ENCODE results near the gene PNMA6F. TPM values are rescaled to one million over a fixed set of nuclear protein-coding genes. Genes with fewer than 3 reads are reported as not detected.

The PNMA6F gene
- total RNA-seq, 1 donor from 2014 or later, result not detected

DNA sequence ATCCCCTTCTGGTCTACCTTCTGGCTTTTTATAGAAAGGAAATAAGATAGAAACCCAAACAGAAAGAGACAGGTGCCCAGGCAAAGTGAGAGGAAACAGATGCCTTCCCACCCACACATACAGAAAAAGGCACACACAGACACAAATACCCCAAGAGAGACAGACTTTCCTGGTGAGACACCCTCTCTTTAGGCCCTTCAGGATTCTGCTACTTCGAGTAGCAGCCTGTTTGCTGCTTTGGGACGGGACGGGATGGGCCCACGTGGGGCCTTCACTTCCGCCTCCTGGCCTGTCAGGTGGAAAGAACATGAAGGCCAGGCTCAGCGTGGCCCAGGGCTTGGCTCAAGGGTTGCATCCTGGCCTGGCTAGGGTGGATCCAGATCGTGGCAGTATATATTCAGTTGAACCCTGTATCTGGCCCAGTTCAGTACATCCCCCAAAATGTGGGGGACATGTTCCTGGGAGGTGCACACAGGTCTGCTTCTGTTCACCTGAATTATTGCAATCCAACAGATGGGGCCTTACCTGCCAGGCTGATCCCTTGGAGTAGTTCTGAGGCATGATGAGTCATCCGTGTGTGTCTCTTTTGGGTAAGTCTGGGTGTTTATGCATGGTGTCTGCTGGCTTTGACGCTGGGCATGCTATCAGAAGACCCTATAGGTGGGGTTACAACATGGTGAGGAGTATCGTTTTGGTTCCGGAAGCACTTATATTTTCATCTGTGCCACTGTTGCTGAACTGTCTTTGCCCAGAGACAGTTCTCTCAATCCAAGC lies 14.7 kb upstream of the PNMA6F start:
- Mint-ChIP-seq H3K9me3 (ENCODE audit: unreplicated experiment) (no peaks in the 10 kb centered on the region), H3K27me3 (ENCODE audit: low read depth, unreplicated experiment) (no peaks in the 10 kb centered on the region), H3K4me1 (ENCODE audit: low read depth, unreplicated experiment) (peaks cover 6% of the 10 kb centered on the region), H3K4me3 (ENCODE audit: unreplicated experiment) (no peak overlapping the region), H3K36me3 (ENCODE audit: low read depth, unreplicated experiment) (no peaks in the 10 kb centered on the region), H3K27ac (ENCODE audit: unreplicated experiment) (no peak overlapping the region)
- no peaks in the 10 kb centered on the region for H3K27me3 ChIP-seq (ENCODE audit: insufficient read depth, low read length)
- peaks cover 56% of the 10 kb centered on the region for H3K79me2 ChIP-seq (ENCODE audit: insufficient read depth, low read length)
- no peak overlapping the region for H3K4me3 ChIP-seq (ENCODE audit: insufficient read depth, low read depth, low read length)
- H3K36me3 ChIP-seq (ENCODE audit: insufficient read depth, low read length), result peaks cover 6% of the 10 kb centered on the region
- H3K4me2 ChIP-seq (ENCODE audit: low read length), result no peak overlapping the region
- H3K9me3 ChIP-seq (ENCODE audit: insufficient read depth, low read depth, low read length), result no peaks in the 10 kb centered on the region
- H4K20me1 ChIP-seq (ENCODE audit: insufficient read depth, low read length), result peaks cover 43% of the 10 kb centered on the region
- no peak overlapping the region for H3K9ac ChIP-seq (ENCODE audit: low read length)
- H3K4me1 ChIP-seq (ENCODE audit: insufficient read depth, low read length), result no peaks in the 10 kb centered on the region
- no peak overlapping the region for H2AFZ ChIP-seq (ENCODE audit: low read depth, low read length)
- DNase-seq (ENCODE audit: low read depth) (no peak), FAIRE-seq (peak; percentile 71)
- no peak for TF ChIP-seq EZH2 (IDR thresholded peaks at IDR 0.05; ENCODE audit: insufficient read depth, low read length)
- TF ChIP-seq, protein P1, sequence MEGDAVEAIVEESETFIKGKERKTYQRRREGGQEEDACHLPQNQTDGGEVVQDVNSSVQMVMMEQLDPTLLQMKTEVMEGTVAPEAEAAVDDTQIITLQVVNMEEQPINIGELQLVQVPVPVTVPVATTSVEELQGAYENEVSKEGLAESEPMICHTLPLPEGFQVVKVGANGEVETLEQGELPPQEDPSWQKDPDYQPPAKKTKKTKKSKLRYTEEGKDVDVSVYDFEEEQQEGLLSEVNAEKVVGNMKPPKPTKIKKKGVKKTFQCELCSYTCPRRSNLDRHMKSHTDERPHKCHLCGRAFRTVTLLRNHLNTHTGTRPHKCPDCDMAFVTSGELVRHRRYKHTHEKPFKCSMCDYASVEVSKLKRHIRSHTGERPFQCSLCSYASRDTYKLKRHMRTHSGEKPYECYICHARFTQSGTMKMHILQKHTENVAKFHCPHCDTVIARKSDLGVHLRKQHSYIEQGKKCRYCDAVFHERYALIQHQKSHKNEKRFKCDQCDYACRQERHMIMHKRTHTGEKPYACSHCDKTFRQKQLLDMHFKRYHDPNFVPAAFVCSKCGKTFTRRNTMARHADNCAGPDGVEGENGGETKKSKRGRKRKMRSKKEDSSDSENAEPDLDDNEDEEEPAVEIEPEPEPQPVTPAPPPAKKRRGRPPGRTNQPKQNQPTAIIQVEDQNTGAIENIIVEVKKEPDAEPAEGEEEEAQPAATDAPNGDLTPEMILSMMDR (IDR thresholded peaks at IDR 0.05; ENCODE audit: insufficient read depth, low read depth, low read length), result no peak
- H3K27ac ChIP-seq (ENCODE audit: low read depth, low read length), result no peak overlapping the region

DNA sequence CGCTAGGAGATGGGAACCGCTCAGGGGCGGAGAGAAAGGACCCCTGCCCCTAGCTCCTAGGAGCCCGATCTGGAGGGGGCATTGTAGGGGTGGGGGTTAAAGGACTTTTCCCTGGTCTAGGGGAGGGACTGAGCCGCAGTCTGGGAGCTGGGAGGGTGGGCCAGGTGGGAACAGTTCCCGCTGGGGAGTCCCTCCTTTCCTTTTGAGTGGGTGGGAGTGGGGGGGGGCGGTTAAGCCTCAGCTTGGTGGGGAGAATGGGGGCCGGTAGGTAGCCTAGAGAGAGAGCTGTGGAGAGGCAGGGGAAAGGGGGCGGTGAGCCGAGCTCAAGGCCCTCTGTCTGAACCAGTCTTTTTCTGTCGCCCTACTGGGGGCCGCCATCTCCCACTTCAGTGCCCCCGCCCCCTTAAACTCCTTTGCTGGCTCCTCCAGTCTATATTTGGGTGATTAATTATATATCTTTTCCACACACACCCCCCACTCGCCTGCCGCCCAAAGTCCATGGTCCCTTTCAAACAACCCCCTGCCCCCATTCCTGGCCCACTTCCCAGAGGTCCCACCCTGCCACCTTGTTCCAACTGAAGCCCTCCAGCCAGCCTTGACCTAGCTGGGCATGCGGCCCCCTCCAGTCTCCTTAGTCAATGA lies 13.2 kb upstream of the PNMA6F start:
- Histone ChIP-seq H3K79me2 (ENCODE audit: insufficient read depth, low read length) (peaks cover 51% of the 10 kb centered on the region), H3K27me3 (ENCODE audit: insufficient read depth, low read length) (no peaks in the 10 kb centered on the region), H3K9ac (ENCODE audit: low read length) (peak overlapping the region; percentile 91), H3K9me3 (ENCODE audit: insufficient read depth, low read depth, low read length) (no peaks in the 10 kb centered on the region), H3K4me1 (ENCODE audit: insufficient read depth, low read length) (no peaks in the 10 kb centered on the region), H3K36me3 (ENCODE audit: insufficient read depth, low read length) (peaks cover 6% of the 10 kb centered on the region), H3K4me2 (ENCODE audit: low read length) (peak overlapping the region; percentile 78), H4K20me1 (ENCODE audit: insufficient read depth, low read length) (peaks cover 37% of the 10 kb centered on the region), H3K4me3 (ENCODE audit: insufficient read depth, low read depth, low read length) (peak overlapping the region; percentile 63), H2AFZ (ENCODE audit: low read depth, low read length) (peak overlapping the region; percentile 69), H3K27ac (ENCODE audit: low read depth, low read length) (peak overlapping the region; percentile 70)
- Mint-ChIP-seq H3K4me3 (ENCODE audit: unreplicated experiment) (peak overlapping the region; percentile 88), H3K27me3 (ENCODE audit: low read depth, unreplicated experiment) (peaks cover 6% of the 10 kb centered on the region), H3K4me1 (ENCODE audit: low read depth, unreplicated experiment) (peaks cover 6% of the 10 kb centered on the region), H3K27ac (ENCODE audit: unreplicated experiment) (no peak overlapping the region), H3K9me3 (ENCODE audit: unreplicated experiment) (no peaks in the 10 kb centered on the region), H3K36me3 (ENCODE audit: low read depth, unreplicated experiment) (no peaks in the 10 kb centered on the region)
- no peak for FAIRE-seq
- no peak for DNase-seq (ENCODE audit: low read depth)
- no peak for TF ChIP-seq EZH2 (IDR thresholded peaks at IDR 0.05; ENCODE audit: insufficient read depth, low read length)
- TF ChIP-seq, protein P1 (IDR thresholded peaks at IDR 0.05; ENCODE audit: insufficient read depth, low read depth, low read length), result no peak

All from astrocyte (in vitro differentiated cells and primary cell).